SK-N-SH treated with all-trans-retinoic acid at 6 μM for 48 hours (cell line): ENCODE data around the gene MRPL36.

Experiments used
- ARNTL ChIP-seq: fragments of 450-650 bp; formaldehyde crosslinking; IDR thresholded peaks from 2 replicates; pipeline ENCODE4 v1.5.0; 2020; ENCODE audit warnings: low read depth, mild to moderate bottlenecking, moderate library complexity, borderline replicate concordance
- BACH2 ChIP-seq: fragments of 250-450 bp; sonication (Bioruptor Pico); IDR thresholded peaks from 2 replicates; pipeline ENCODE4 v1.9.0; 2021; ENCODE audit warnings: mild to moderate bottlenecking, borderline replicate concordance
- CSDC2 ChIP-seq: fragments of 250-450 bp; sonication (Bioruptor Pico); IDR thresholded peaks from 2 replicates; pipeline ENCODE4 v1.5.0; 2020; ENCODE audit warnings: mild to moderate bottlenecking, moderate library complexity
- GLIS3 ChIP-seq: fragments of 250-450 bp; sonication (Bioruptor Pico); IDR thresholded peaks from 2 replicates; pipeline ENCODE4 v1.5.0; 2020; ENCODE audit warnings: mild to moderate bottlenecking, moderate library complexity
- ISL1 ChIP-seq: fragments of 250-450 bp; sonication (Bioruptor Pico); IDR thresholded peaks from 2 replicates; pipeline ENCODE4 v2.1.2; 2022; ENCODE audit warnings: mild to moderate bottlenecking, moderate library complexity
- PATZ1 ChIP-seq: fragments of 250-450 bp; sonication (Bioruptor Pico); IDR thresholded peaks from 2 replicates; pipeline ENCODE4 v1.8.0; 2020; ENCODE audit warnings: mild to moderate bottlenecking, moderate library complexity, borderline replicate concordance
- PPARA ChIP-seq: fragments of 250-450 bp; sonication (Bioruptor Pico); IDR thresholded peaks from 2 replicates; pipeline ENCODE4 v1.5.0; 2020; ENCODE audit warnings: mild to moderate bottlenecking, borderline replicate concordance
- RARB ChIP-seq: fragments of 250-450 bp; sonication (Bioruptor Pico); IDR thresholded peaks from 2 replicates; pipeline ENCODE4 v1.8.0; 2021; ENCODE audit warnings: mild to moderate bottlenecking, moderate library complexity
- TOX ChIP-seq: fragments of 250-450 bp; sonication (Bioruptor Pico); IDR thresholded peaks from 2 replicates; pipeline ENCODE4 v1.8.0; 2021; ENCODE audit warnings: mild to moderate bottlenecking, moderate library complexity, borderline replicate concordance
- ZC3H10 ChIP-seq: fragments of 250-450 bp; sonication (Bioruptor Pico); IDR thresholded peaks from 2 replicates; pipeline ENCODE4 v1.5.1; 2021; ENCODE audit warnings: mild to moderate bottlenecking, moderate library complexity
- ZFP30 ChIP-seq: fragments of 450-650 bp; formaldehyde crosslinking; IDR thresholded peaks from 2 replicates; pipeline ENCODE4 v1.5.0; 2022; ENCODE audit warnings: mild to moderate bottlenecking, moderate library complexity
- ZNF70 ChIP-seq: fragments of 450-650 bp; formaldehyde crosslinking; IDR thresholded peaks from 2 replicates; pipeline ENCODE4 v1.5.0; 2020; ENCODE audit warnings: mild to moderate bottlenecking, moderate library complexity
- TF ChIP-seq, protein P1 (sequence below): fragments of 250-450 bp; sonication (Bioruptor Pico); IDR thresholded peaks from 2 replicates; pipeline ENCODE4 v1.5.0; 2020; ENCODE audit warnings: mild to moderate bottlenecking, moderate library complexity
- TF ChIP-seq, protein P2 (sequence below): fragments of 250-450 bp; sonication (Bioruptor Pico); IDR thresholded peaks from 2 replicates; pipeline ENCODE4 v1.5.1; 2020; ENCODE audit warnings: low read depth, mild to moderate bottlenecking, moderate library complexity

- TF ChIP-seq RARB (CRISPR knock-in tag) (no peak), GLIS3 (CRISPR knock-in tag) (no peak), ARNTL (CRISPR knock-in tag) (no peak), ZFP30 (no peak), ZC3H10 (CRISPR knock-in tag) (no peak), CSDC2 (CRISPR knock-in tag) (no peak), ISL1 (CRISPR knock-in tag) (no peak), PATZ1 (CRISPR knock-in tag) (no peak), PPARA (CRISPR knock-in tag) (no peak), BACH2 (no peak), ZNF70 (CRISPR knock-in tag) (no peak), TOX (CRISPR knock-in tag) (no peak)
- TF ChIP-seq, protein P1, sequence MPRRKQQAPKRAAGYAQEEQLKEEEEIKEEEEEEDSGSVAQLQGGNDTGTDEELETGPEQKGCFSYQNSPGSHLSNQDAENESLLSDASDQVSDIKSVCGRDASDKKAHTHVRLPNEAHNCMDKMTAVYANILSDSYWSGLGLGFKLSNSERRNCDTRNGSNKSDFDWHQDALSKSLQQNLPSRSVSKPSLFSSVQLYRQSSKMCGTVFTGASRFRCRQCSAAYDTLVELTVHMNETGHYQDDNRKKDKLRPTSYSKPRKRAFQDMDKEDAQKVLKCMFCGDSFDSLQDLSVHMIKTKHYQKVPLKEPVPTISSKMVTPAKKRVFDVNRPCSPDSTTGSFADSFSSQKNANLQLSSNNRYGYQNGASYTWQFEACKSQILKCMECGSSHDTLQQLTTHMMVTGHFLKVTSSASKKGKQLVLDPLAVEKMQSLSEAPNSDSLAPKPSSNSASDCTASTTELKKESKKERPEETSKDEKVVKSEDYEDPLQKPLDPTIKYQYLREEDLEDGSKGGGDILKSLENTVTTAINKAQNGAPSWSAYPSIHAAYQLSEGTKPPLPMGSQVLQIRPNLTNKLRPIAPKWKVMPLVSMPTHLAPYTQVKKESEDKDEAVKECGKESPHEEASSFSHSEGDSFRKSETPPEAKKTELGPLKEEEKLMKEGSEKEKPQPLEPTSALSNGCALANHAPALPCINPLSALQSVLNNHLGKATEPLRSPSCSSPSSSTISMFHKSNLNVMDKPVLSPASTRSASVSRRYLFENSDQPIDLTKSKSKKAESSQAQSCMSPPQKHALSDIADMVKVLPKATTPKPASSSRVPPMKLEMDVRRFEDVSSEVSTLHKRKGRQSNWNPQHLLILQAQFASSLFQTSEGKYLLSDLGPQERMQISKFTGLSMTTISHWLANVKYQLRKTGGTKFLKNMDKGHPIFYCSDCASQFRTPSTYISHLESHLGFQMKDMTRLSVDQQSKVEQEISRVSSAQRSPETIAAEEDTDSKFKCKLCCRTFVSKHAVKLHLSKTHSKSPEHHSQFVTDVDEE (CRISPR knock-in tag) = no peak
- TF ChIP-seq, protein P2, sequence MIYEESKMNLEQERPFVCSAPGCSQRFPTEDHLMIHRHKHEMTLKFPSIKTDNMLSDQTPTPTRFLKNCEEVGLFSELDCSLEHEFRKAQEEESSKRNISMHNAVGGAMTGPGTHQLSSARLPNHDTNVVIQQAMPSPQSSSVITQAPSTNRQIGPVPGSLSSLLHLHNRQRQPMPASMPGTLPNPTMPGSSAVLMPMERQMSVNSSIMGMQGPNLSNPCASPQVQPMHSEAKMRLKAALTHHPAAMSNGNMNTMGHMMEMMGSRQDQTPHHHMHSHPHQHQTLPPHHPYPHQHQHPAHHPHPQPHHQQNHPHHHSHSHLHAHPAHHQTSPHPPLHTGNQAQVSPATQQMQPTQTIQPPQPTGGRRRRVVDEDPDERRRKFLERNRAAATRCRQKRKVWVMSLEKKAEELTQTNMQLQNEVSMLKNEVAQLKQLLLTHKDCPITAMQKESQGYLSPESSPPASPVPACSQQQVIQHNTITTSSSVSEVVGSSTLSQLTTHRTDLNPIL (CRISPR knock-in tag) = no peak
These were observed 36.1 kb downstream of the MRPL36 start for GRCh38 chr5:1763548-1763911.
